GM19438 (cell line): ENCODE results near the gene ATP23.

Source experiments
- ATAC-seq: cut with Tn5 transposase; IDR thresholded peaks from one replicate; pipeline ENCODE4 v1.9.1; 2021; ENCODE audit warnings: low read depth; ENCODE audit not compliant: unreplicated experiment

ATP23 gene, protein sequence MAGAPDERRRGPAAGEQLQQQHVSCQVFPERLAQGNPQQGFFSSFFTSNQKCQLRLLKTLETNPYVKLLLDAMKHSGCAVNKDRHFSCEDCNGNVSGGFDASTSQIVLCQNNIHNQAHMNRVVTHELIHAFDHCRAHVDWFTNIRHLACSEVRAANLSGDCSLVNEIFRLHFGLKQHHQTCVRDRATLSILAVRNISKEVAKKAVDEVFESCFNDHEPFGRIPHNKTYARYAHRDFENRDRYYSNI

DNA sequence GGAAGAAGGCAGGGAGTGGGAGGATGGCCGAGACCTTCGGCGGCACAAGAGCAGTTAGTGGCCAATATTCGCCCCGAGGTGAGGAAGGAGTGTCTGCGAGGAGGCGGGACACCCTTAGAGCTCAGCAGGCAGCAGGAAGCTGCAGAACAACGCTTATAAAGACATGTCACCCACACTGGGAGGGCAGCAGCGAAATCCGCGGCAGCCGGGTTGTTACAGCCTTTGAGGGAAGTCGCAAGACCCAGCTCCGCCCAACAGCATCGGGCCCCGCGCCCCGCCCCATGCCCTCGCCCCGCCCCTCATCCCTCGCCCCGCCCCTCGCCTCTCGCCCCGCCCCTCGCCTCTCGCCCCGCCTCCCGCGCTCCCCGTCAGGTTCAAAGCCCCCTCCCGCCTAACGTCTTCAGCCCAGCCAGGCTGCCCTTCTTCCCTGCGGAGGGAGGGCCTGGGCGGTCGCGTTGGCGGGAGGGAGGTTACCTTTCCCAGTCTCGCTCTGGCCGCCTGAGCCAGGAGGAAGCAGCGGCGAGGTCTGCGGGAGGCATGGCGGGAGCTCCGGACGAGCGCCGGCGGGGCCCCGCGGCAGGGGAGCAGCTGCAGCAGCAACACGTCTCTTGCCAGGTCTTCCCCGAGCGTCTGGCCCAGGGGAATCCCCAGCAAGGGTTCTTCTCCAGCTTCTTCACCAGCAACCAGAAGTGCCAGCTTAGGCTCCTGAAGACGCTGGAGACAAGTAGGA, at the start of gene ATP23:
Gene ATP23 (plus strand): TSS at position 403 of the 730 bp plus-strand sequence. CDS start 135 bp downstream, at position 538.
- ATAC-seq: peak; percentile 84

DNA sequence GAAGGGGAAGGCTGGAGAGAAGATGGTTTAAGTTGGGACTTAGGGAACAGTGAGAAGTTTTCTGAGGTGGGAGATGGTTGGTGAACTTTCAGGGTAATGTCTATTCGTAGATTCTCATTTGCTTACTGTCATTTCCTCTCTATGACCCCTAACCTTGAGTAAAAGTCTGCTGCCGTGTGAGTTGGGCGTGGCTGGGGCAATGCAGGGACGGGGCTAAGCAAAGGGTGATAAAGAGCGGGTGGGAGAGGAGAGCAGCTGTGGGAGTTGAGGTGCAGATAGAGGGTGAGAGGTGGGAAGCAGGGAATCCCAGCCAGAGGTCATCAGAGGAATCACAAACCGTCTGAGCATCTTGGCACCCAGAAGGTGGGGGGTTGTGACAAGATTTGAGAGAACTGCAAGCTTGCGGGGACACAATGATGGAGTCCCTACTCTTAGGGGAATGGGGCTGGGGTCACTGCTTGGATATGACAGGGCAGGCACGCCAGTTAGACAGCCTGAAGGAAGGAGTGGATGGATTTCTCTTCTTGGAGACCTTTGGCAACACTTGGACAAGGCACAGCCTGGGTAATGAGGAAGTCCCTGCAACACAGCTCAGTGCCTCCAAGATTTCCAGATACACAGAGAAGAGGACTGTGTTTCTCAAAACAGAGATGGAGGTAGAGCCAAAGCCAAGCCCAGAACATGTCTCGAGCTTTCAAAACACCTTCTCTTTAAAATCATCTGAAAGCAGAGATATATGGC, 49.0 kb upstream of the ATP23 start:
- ATAC-seq: no peak

- ATAC-seq: no peak
These were observed 47.7 kb upstream of the ATP23 start for GRCh38 chr12:57893431-57894353.

DNA sequence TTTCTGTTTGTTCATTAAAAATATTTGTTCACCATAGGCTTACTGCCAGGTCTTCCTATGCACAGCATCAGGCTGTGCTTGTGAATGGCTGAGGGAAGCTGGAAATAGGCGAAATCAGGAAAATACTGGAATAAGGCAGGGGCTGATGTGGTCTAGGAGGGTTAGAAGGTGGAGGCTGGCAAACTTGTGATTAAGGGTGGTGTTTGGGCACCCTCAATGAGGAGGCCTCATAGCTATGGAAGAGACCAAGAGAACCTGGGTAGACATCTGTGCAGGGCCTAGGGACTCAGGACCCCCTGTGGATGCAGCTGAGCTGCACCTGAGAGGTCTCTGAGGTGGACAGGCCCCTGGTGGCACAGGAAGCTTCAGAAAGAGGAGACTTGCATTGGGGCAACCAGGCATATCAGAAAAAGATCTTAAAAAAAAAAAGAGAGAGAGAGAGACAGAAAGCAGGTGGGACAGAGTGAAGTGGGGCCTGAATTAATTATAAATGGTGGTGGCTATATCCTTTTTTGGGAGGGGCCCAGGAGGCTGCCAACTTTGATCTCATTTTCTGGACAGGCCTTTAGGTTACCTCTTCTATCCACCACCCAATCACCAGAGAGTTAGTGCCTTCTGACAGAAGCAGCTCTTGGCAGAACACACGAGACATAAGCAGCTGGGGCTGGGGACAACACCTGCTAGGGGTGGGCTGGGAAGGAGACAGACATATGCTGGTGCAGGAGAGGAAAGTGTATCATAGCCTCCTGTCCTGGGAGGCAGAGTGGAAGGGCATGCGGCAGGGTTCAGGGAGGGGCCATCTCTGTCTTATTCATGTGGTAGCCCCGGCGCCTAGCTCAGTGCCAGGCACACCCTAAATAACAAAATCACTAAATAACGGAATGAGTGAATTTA, 46.7 kb upstream of the ATP23 start:
- no peak for ATAC-seq

- no peak for ATAC-seq
These were observed 45.8 kb upstream of the ATP23 start for GRCh38 chr12:57895389-57896114.

GRCh38 chr12:57896115-57896433, 45.3 kb upstream of the ATP23 start:
- ATAC-seq: no peak

- no peak for ATAC-seq
These were observed 44.7 kb upstream of the ATP23 start for GRCh38 chr12:57896434-57897201.

- no peak for ATAC-seq
These were observed 43.9 kb upstream of the ATP23 start for GRCh38 chr12:57897286-57897974.

- no peak for ATAC-seq
These were observed 42.9 kb upstream of the ATP23 start for GRCh38 chr12:57898308-57898970.

DNA sequence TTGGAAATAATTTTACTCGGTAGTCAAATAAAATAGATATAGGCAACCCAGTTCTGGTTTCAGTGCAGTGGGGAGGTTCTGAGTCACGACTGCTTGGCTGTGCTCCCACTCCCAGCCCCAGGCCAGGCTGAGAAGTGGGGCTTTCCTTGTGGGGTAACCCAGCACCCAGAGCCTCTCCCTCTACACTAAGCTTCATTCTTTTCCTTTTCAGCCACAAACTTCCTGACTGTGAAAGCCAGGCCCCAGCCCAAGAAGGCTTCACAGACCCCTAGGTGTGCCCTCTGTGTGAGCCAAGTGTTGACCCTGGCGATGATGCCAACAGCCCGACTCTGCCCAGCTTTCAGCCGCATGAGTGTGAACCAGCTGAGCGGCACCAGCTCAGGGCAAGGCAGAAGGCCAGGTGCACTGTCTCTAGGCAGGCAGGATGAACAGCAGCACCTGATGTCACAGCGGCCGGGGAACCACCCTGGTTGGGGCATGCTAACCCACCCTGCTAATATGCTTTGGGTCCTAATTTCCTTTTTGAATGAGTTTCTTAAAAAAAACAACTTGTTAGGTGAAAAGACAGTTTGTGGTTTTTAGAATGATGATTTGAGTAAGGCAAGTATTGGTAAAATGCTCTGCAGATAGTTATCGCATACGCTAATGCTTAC, 42.2 kb upstream of the ATP23 start:
- ATAC-seq: peak; percentile 77

- no peak for ATAC-seq
These were observed 38.8 kb upstream of the ATP23 start for GRCh38 chr12:57902478-57902969.

DNA sequence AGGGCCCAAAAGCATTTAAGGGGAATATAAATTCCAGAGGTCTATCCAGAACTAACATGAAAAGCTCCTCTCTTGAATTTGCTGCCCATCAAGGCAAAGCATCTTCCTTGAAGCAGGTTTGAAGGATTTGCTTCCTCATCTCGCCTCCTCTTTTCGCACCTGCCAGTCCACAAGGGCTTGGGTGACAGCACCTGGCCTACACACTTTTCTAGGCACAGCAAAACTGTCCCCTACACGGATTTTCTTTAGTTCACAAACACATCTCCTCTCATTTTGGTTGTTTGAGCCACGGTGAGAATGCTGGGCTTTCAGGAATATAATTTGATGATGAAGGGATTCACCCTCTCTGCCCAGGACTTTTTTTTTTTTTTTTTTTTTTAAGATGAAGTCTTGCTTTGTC, 36.9 kb upstream of the ATP23 start:
- ATAC-seq: no peak

DNA sequence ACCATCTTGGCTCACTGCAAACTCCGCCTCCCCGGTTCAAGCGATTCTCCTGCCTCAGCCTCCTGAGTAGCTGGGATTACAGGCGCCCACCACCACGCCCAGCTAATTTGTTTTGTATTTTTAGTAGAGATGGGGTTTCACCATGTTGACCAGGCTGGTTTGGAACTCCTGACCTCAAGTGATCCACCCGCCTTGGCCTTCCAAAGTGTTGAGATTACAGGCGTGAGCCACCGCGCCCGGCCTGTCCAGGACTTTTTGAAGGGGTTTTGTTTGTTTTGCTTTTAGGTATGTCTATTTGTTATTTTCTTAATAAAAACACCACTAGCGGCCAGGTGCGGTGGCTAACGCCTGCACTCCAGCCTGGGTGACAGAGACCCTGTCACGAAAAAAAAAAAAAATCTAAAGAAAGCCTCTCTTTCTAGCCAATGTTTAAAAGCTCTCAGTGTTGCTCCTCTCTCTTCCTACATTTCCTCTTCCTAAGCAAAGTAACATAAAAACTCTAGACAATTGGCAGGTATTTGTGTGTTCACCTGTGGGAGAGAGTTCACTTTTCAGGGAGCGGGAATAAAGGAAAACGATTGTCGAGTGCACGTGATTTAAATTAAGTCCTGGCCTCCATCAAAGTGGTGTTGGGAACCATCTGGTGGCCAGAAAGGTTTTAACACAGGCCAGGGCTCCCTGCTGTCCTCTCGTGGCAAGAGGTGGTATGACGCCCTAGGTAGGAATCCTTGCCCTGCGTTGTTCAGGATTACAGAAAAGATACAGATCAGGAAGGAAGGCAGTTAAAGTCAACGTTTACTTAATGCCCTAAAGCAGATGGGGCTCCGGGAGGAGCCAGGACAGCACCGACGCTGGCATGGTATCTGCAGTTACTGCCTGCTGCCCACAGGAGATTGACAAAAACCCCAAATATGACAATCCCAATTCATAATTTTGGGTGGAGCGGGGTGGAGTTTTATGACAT, 36.2 kb upstream of the ATP23 start:
- peak; percentile 90 for ATAC-seq

DNA sequence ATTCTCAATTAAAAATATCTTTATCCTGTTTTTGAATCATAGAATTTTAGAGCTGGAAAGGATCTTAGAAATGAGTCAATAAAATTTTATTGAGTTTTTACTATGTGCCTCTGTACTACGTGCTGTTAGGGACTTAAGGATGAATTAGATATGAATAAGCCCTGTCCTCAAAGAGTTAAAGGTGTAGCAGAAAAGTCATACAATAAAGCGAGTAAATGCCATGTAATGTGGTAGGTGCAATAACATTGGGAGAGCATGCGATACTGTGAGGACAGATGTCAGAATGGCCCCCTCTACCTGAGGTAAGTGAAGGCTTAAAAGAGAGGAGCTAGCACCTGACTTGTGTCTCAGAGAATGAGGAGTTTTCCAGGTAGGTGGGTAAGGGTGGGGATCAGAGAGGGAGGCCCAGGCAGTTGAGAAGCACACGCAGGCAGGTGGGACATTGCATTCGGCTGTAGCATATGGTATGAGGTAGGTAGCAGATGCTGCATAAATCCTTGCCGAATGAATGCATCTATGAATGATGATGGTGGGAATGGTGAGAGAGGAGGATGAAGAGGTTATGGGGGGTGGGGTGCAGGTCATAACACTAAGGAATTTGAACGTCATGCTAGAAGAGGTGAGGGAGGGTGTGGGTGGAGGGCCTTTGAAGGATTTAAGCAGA, 35.4 kb upstream of the ATP23 start:
- ATAC-seq: no peak

GRCh38 chr12:57906821-57907220, 34.5 kb upstream of the ATP23 start:
- no peak for ATAC-seq
